BE2C (cell line): ENCODE data around the gene C1orf174.
A peak's percentile ranks its signal among the peaks of the same experiment; 100 is the strongest.

Experiments
- DNase-seq: peaks from one replicate; pipeline ENCODE4 v3.0.0-alpha.2; 2020
- H3K27me3 ChIP-seq: fragments of 250-450 bp; sonication (Bioruptor Pico); 2 replicates; pipeline ENCODE4 v1.5.1; 2020; ENCODE audit warnings: mild to moderate bottlenecking
- H3K36me3 ChIP-seq: fragments of 250-450 bp; sonication (Bioruptor Pico); 2 replicates; pipeline ENCODE4 v1.5.1; 2020; ENCODE audit warnings: mild to moderate bottlenecking
- H3K4me1 ChIP-seq: fragments of 250-450 bp; sonication (Bioruptor Pico); 2 replicates; pipeline ENCODE4 v1.5.1; 2020
- H3K4me3 ChIP-seq: 2 replicates; pipeline ENCODE4 v1.5.1; 2011; ENCODE audit warnings: low read depth, low read length
- H3K9me3 ChIP-seq: fragments of 250-450 bp; sonication (Bioruptor Pico); 2 replicates; pipeline ENCODE4 v1.5.1; 2020
- CTCF ChIP-seq: IDR thresholded peaks from 2 replicates; pipeline ENCODE4 v1.5.1; 2012; ENCODE audit warnings: mild to moderate bottlenecking, low read depth, low read length

C1orf174 gene

GRCh38 chr1:3874736-3875135, 25.3 kb downstream of the C1orf174 start:
- no peak for TF ChIP-seq CTCF
- no peak overlapping the region for H3K4me3 ChIP-seq
- no peak for DNase-seq
- no peaks in the 10 kb centered on the region for H3K4me1 ChIP-seq
- H3K27me3 ChIP-seq, result no peaks in the 10 kb centered on the region
- no peaks in the 10 kb centered on the region for H3K36me3 ChIP-seq
- no peaks in the 10 kb centered on the region for H3K9me3 ChIP-seq

- Histone ChIP-seq H3K4me1 (no peaks in the 10 kb centered on the region), H3K27me3 (no peaks in the 10 kb centered on the region), H3K4me3 (no peak overlapping the region), H3K9me3 (no peaks in the 10 kb centered on the region), H3K36me3 (no peaks in the 10 kb centered on the region)
- no peak for TF ChIP-seq CTCF
- DNase-seq, result no peak
Observed at GRCh38 chr1:3872546-3872945, 27.5 kb downstream of the C1orf174 start.

- no peaks in the 10 kb centered on the region for H3K36me3 ChIP-seq
- H3K4me1 ChIP-seq, result no peaks in the 10 kb centered on the region
Observed at GRCh38 chr1:3871451-3871805, 28.6 kb downstream of the C1orf174 start.

GRCh38 chr1:3869751-3870301, 30.2 kb downstream of the C1orf174 start:
- no peak overlapping the region for H3K4me3 ChIP-seq
- no peaks in the 10 kb centered on the region for H3K27me3 ChIP-seq
- H3K4me1 ChIP-seq, result no peaks in the 10 kb centered on the region
- peak; percentile 29; the same call in 1 of the 2 replicates for TF ChIP-seq CTCF
- H3K9me3 ChIP-seq, result no peaks in the 10 kb centered on the region
- H3K36me3 ChIP-seq, result no peaks in the 10 kb centered on the region
- peak; percentile 64 for DNase-seq

More at GRCh38 chr1:3871451-3871805, 28.6 kb downstream of the C1orf174 start:
- H3K27me3 ChIP-seq, result no peaks in the 10 kb centered on the region
- H3K9me3 ChIP-seq, result no peaks in the 10 kb centered on the region
- H3K4me3 ChIP-seq, result no peak overlapping the region
- TF ChIP-seq CTCF, result no peak
- DNase-seq, result no peak

- H3K27me3 ChIP-seq, result no peaks in the 10 kb centered on the region
- DNase-seq, result no peak
- H3K4me3 ChIP-seq, result no peak overlapping the region
- no peak for TF ChIP-seq CTCF
- no peaks in the 10 kb centered on the region for H3K36me3 ChIP-seq
- no peaks in the 10 kb centered on the region for H3K9me3 ChIP-seq
- H3K4me1 ChIP-seq, result no peaks in the 10 kb centered on the region
Observed at GRCh38 chr1:3868464-3869006, 31.5 kb downstream of the C1orf174 start.

- H3K9me3 ChIP-seq, result no peaks in the 10 kb centered on the region
- DNase-seq, result no peak
- no peaks in the 10 kb centered on the region for H3K4me1 ChIP-seq
- H3K36me3 ChIP-seq, result no peaks in the 10 kb centered on the region
- H3K4me3 ChIP-seq, result no peak overlapping the region
- no peak for TF ChIP-seq CTCF
- H3K27me3 ChIP-seq, result no peaks in the 10 kb centered on the region
Observed at GRCh38 chr1:3865606-3866160, 34.4 kb downstream of the C1orf174 start.
